Mesothelial cell of epicardium (in vitro differentiated cells): ENCODE results near the gene DNAJC18. TPM values are rescaled to one million over a fixed set of nuclear protein-coding genes. Genes with fewer than 3 reads are reported as not detected.

ENCODE experiments used
- DNase-seq, 2 experiments: peaks; one replicate each; pipeline ENCODE4 v3.0.0; 2021; ENCODE audit warnings: low spot score in 2 of 2; ENCODE audit not compliant: unreplicated experiment in 2 of 2
- H3K27ac Mint-ChIP-seq: 2 replicates; pipeline ENCODE4 v1.8.0; 2021; ENCODE audit warnings: mixed read lengths
- H3K27me3 Mint-ChIP-seq: 2 replicates; pipeline ENCODE4 v1.8.0; 2021; ENCODE audit warnings: low read depth, mixed read lengths
- H3K36me3 Mint-ChIP-seq: 2 replicates; pipeline ENCODE4 v1.8.0; 2021; ENCODE audit warnings: mixed read lengths
- H3K4me1 Mint-ChIP-seq: 2 replicates; pipeline ENCODE4 v1.8.0; 2021; ENCODE audit warnings: mixed read lengths
- H3K4me3 Mint-ChIP-seq: 2 replicates; pipeline ENCODE4 v1.8.0; 2021; ENCODE audit warnings: mild to moderate bottlenecking, moderate library complexity, mixed read lengths
- H3K9me3 Mint-ChIP-seq: 2 replicates; pipeline ENCODE4 v1.8.0; 2021; ENCODE audit warnings: mixed read lengths
- CTCF ChIP-seq: fragments of 200-600 bp; sonication (generic); IDR thresholded peaks from one replicate; pipeline ENCODE4 v1.5.0; 2021; ENCODE audit warnings: antibody characterized with exemption; ENCODE audit not compliant: unreplicated experiment
- total RNA-seq: library from RNA; stranded (reverse); gene quantifications from 3 replicates; pipeline ENCODE4 v1.2.1, GENCODE V29; 2021

Gene DNAJC18
- total RNA-seq, 1 donor from 2014 or later = 25.2 TPM

- Mint-ChIP-seq H3K4me3 (no peak overlapping the region), H3K36me3 (peaks cover 15% of the 10 kb centered on the region), H3K4me1 (peaks cover 2% of the 10 kb centered on the region), H3K27me3 (no peaks in the 10 kb centered on the region), H3K9me3 (no peaks in the 10 kb centered on the region), H3K27ac (no peak overlapping the region)
- DNase-seq = no peak
- no peak for TF ChIP-seq CTCF
Measured at GRCh38 chr5:139377226-139377625, 62.1 kb downstream of the DNAJC18 start.

- no peak for DNase-seq
- Mint-ChIP-seq H3K36me3 (peaks cover 21% of the 10 kb centered on the region), H3K27ac (no peak overlapping the region), H3K4me3 (no peak overlapping the region), H3K4me1 (no peaks in the 10 kb centered on the region), H3K9me3 (no peaks in the 10 kb centered on the region), H3K27me3 (no peaks in the 10 kb centered on the region)
- TF ChIP-seq CTCF = no peak
Measured at GRCh38 chr5:139376364-139376763, 63.0 kb downstream of the DNAJC18 start.

GRCh38 chr5:139374909-139375308 lies 64.4 kb downstream of the DNAJC18 start:
- no peak for DNase-seq
- no peak for TF ChIP-seq CTCF
- Mint-ChIP-seq H3K4me1 (no peaks in the 10 kb centered on the region), H3K9me3 (no peaks in the 10 kb centered on the region), H3K27ac (no peak overlapping the region), H3K4me3 (no peak overlapping the region), H3K36me3 (peaks cover 23% of the 10 kb centered on the region), H3K27me3 (no peaks in the 10 kb centered on the region)

GRCh38 chr5:139371482-139372435 lies 67.6 kb downstream of the DNAJC18 start:
- Mint-ChIP-seq H3K27ac (no peak overlapping the region), H3K36me3 (peaks cover 24% of the 10 kb centered on the region)

GRCh38 chr5:139369181-139369580 lies 70.1 kb downstream of the DNAJC18 start:
- DNase-seq = no peak
- no peak overlapping the region for H3K4me3 Mint-ChIP-seq
- H3K4me1 Mint-ChIP-seq = no peaks in the 10 kb centered on the region
- no peak overlapping the region for H3K27ac Mint-ChIP-seq
- peaks cover 27% of the 10 kb centered on the region for H3K36me3 Mint-ChIP-seq
- no peaks in the 10 kb centered on the region for H3K27me3 Mint-ChIP-seq
- TF ChIP-seq CTCF = no peak
- no peaks in the 10 kb centered on the region for H3K9me3 Mint-ChIP-seq

More at GRCh38 chr5:139371482-139372435, 67.6 kb downstream of the DNAJC18 start:
- no peak for DNase-seq
- no peak for TF ChIP-seq CTCF
- Mint-ChIP-seq H3K27me3 (no peaks in the 10 kb centered on the region), H3K4me1 (no peaks in the 10 kb centered on the region), H3K9me3 (no peaks in the 10 kb centered on the region), H3K4me3 (no peak overlapping the region)
